Retinal pigment epithelial cell (primary cell): ENCODE data around the gene SCG3.

Experiments
- DNase-seq: peaks from one replicate; pipeline ENCODE4 v3.0.0-alpha.2; 2010; ENCODE audit warnings: low read depth
- H3K4me3 ChIP-seq: 2 replicates; pipeline ENCODE4 v1.5.1; 2011; ENCODE audit warnings: mild to moderate bottlenecking, low read length, control low read depth, moderate library complexity
- CTCF ChIP-seq: conservative IDR thresholded peaks from 2 replicates; pipeline ENCODE4 v1.5.1; 2011; ENCODE audit warnings: low read depth, low read length, control low read depth, inconsistent platforms

SCG3 gene

GRCh38 chr15:51702710-51703109 lies 21.4 kb downstream of the SCG3 start:
- TF ChIP-seq CTCF = no peak
- H3K4me3 ChIP-seq = no peak overlapping the region
- no peak for DNase-seq

- DNase-seq = no peak
- no peak for TF ChIP-seq CTCF
- H3K4me3 ChIP-seq = no peak overlapping the region
Measured at GRCh38 chr15:51706291-51706690, 25.0 kb downstream of the SCG3 start.

GRCh38 chr15:51706926-51707608 lies 25.8 kb downstream of the SCG3 start:
- H3K4me3 ChIP-seq = no peak overlapping the region
- TF ChIP-seq CTCF = no peak
- no peak for DNase-seq

- H3K4me3 ChIP-seq = no peak overlapping the region
- TF ChIP-seq CTCF = no peak
- no peak for DNase-seq
Measured at GRCh38 chr15:51708013-51708412, 26.7 kb downstream of the SCG3 start.

- no peak overlapping the region for H3K4me3 ChIP-seq
- no peak for TF ChIP-seq CTCF
- no peak for DNase-seq
Measured at GRCh38 chr15:51709031-51709430, 27.7 kb downstream of the SCG3 start.

- no peak for DNase-seq
- TF ChIP-seq CTCF = no peak
- no peak overlapping the region for H3K4me3 ChIP-seq
Measured at GRCh38 chr15:51714162-51714561, 32.9 kb downstream of the SCG3 start.

- TF ChIP-seq CTCF = no peak
- no peak overlapping the region for H3K4me3 ChIP-seq
- no peak for DNase-seq
Measured at GRCh38 chr15:51714911-51715310, 33.6 kb downstream of the SCG3 start.
